Kasumi-1 (cell line): ENCODE measurements around the gene CHD9.
"Not testable (repeated sequence)": the region's sequence is repeated elsewhere in the genome, so short reads cannot be mapped to it uniquely, and the experiment has no call there.

Experiments used
- DNase-seq, 2 experiments: peaks; one replicate each; lab custom pipeline; 2025; lab: John Stamatoyannopoulos, UW

CHD9 gene

GRCh38 chr16:53054670-53055485 is at the start of gene CHD9:
CHD9 (plus strand) TSS chr16:53054991; CDS start chr16:53156090, 101,099 bp downstream.
- peak; percentile 79 to 83 for DNase-seq

- no peak for DNase-seq
These were observed 47.7 kb upstream of the CHD9 start for GRCh38 chr16:53007095-53007494.

- no peak for DNase-seq
These were observed 40.5 kb upstream of the CHD9 start for GRCh38 chr16:53014287-53014686.

- no peak for DNase-seq
These were observed 35.9 kb upstream of the CHD9 start for GRCh38 chr16:53018834-53019416.

GRCh38 chr16:53022374-53022773 is 32.4 kb upstream of the CHD9 start:
- DNase-seq: peak; percentile 66 to 85

GRCh38 chr16:53024045-53024444 is 30.7 kb upstream of the CHD9 start:
- DNase-seq: no peak

- no peak for DNase-seq
These were observed 24.8 kb upstream of the CHD9 start for GRCh38 chr16:53029971-53030370.

GRCh38 chr16:53031323-53031942 is 23.4 kb upstream of the CHD9 start:
- DNase-seq: no peak

GRCh38 chr16:53034306-53034705 is 20.5 kb upstream of the CHD9 start:
- DNase-seq: no peak

- no peak for DNase-seq
These were observed 19.4 kb upstream of the CHD9 start for GRCh38 chr16:53035176-53035942.

- no peak for DNase-seq
These were observed 18.7 kb upstream of the CHD9 start for GRCh38 chr16:53036066-53036465.

- not testable (repeated sequence) for DNase-seq
These were observed 18.1 kb upstream of the CHD9 start for GRCh38 chr16:53036711-53037110.

GRCh38 chr16:53040788-53041187 is 14.0 kb upstream of the CHD9 start:
- DNase-seq: no peak

GRCh38 chr16:53041320-53042051 is 13.3 kb upstream of the CHD9 start:
- peak; percentile 93 for DNase-seq

- no peak for DNase-seq
These were observed 12.5 kb upstream of the CHD9 start for GRCh38 chr16:53042235-53042701.

GRCh38 chr16:53043428-53043831 is 11.4 kb upstream of the CHD9 start:
- no peak for DNase-seq

- DNase-seq: no peak
These were observed 10.7 kb upstream of the CHD9 start for GRCh38 chr16:53043986-53044601.

GRCh38 chr16:53045341-53046220 is 9.2 kb upstream of the CHD9 start:
- no peak for DNase-seq

- not testable (repeated sequence) for DNase-seq
These were observed 7.3 kb upstream of the CHD9 start for GRCh38 chr16:53047515-53047914.
